Keratinocyte (primary cell): ENCODE results near the gene TMEM178A. TPM values are rescaled to one million over a fixed set of nuclear protein-coding genes. Genes with fewer than 3 reads are reported as not detected.

Source experiments
- DNase-seq: peaks from one replicate; pipeline ENCODE4 v3.0.0-alpha.2; 2011; ENCODE audit warnings: low read depth, missing footprints, low spot score
- FAIRE-seq: peaks from 2 replicates; lab custom pipeline; 2011; peaks lifted over from hg19 to GRCh38; lab: Jason Lieb, UNC
- H2AFZ ChIP-seq: 2 replicates; pipeline ENCODE4 v1.6.0; 2012; ENCODE audit warnings: low read length, control low read depth, inconsistent platforms; ENCODE audit not compliant: control insufficient read depth
- H3K27ac ChIP-seq: 2 replicates; pipeline ENCODE4 v1.5.1; 2011; ENCODE audit warnings: low read length; ENCODE audit not compliant: control insufficient read depth, insufficient read depth
- H3K27me3 ChIP-seq: 3 replicates; pipeline ENCODE4 v1.6.0; 2011; ENCODE audit warnings: low read length; ENCODE audit not compliant: control insufficient read depth, insufficient read depth; ENCODE audit errors: extremely low read depth
- H3K36me3 ChIP-seq, 2 experiments: 2 replicates in 1 of 2; 3 replicates in 1 of 2; pipeline ENCODE4 v1.5.1; 2011; ENCODE audit warnings: low read length in 2 of 2, mild to moderate bottlenecking in 1 of 2; ENCODE audit not compliant: control insufficient read depth in 2 of 2, insufficient read depth in 2 of 2; ENCODE audit errors: extremely low read depth in 1 of 2
- H3K4me1 ChIP-seq: 3 replicates; pipeline ENCODE4 v1.5.1; 2011; ENCODE audit warnings: low read length; ENCODE audit not compliant: control insufficient read depth, insufficient read depth; ENCODE audit errors: extremely low read depth
- H3K4me2 ChIP-seq: 3 replicates; pipeline ENCODE4 v1.6.0; 2011; ENCODE audit warnings: low read depth, low read length; ENCODE audit not compliant: control insufficient read depth, insufficient read depth; ENCODE audit errors: extremely low read depth
- H3K4me3 ChIP-seq, 3 experiments: fragments of 200-600 bp in 1 of 3; sonication (generic) in 1 of 3; 2 replicates in 2 of 3; 3 replicates in 1 of 3; pipeline ENCODE4 v1.5.1; 2011 to 2016; ENCODE audit warnings: low read length in 3 of 3, mild to moderate bottlenecking in 3 of 3, control low read depth in 2 of 3, inconsistent platforms in 1 of 3, low read depth in 1 of 3, mixed read lengths in 1 of 3, mixed run types in 1 of 3, moderate library complexity in 1 of 3; ENCODE audit not compliant: control insufficient read depth in 2 of 3, insufficient read depth in 2 of 3; ENCODE audit errors: extremely low read depth in 1 of 3
- H3K79me2 ChIP-seq: 2 replicates; pipeline ENCODE4 v1.6.0; 2012; ENCODE audit warnings: low read length; ENCODE audit not compliant: control insufficient read depth, insufficient read depth
- H3K9ac ChIP-seq: 3 replicates; pipeline ENCODE4 v1.6.0; 2011; ENCODE audit warnings: low read length; ENCODE audit not compliant: control insufficient read depth, insufficient read depth; ENCODE audit errors: extremely low read depth
- H3K9me1 ChIP-seq: 3 replicates; pipeline ENCODE4 v1.6.0; 2011; ENCODE audit warnings: low read length; ENCODE audit not compliant: control insufficient read depth, insufficient read depth; ENCODE audit errors: extremely low read depth
- H3K9me3 ChIP-seq: 2 replicates; pipeline ENCODE4 v1.5.1; 2012; ENCODE audit warnings: low read depth, low read length; ENCODE audit not compliant: control insufficient read depth
- H4K20me1 ChIP-seq: 3 replicates; pipeline ENCODE4 v1.6.0; 2011; ENCODE audit warnings: low read length; ENCODE audit not compliant: control insufficient read depth, insufficient read depth; ENCODE audit errors: extremely low read depth
- CTCF ChIP-seq, 3 experiments: IDR thresholded peaks in 1 of 3; conservative IDR thresholded peaks in 1 of 3; optimal IDR thresholded peaks in 1 of 3; 2 replicates in 2 of 3; 3 replicates in 1 of 3; pipeline versions ENCODE3 to v1.5.1; 2011; ENCODE audit warnings: low read length in 3 of 3, mild to moderate bottlenecking in 3 of 3, moderate library complexity in 2 of 3, control low read depth in 1 of 3, inconsistent platforms in 1 of 3; ENCODE audit not compliant: insufficient read depth in 2 of 3; ENCODE audit errors: extremely low read depth in 1 of 3
- EZH2 ChIP-seq: IDR thresholded peaks from one replicate; pipeline ENCODE4 v1.6.1; 2012; ENCODE audit warnings: inconsistent platforms, mild to moderate bottlenecking, low read length, moderate library complexity
- dilution Hi-C: fragments of 300-500 bp; cut with MboI; formaldehyde crosslinking; loops from one replicate; pipeline ENCODE4 v1.7.0; 2020; ENCODE audit warnings: low sequenced_read_pairs; ENCODE audit not compliant: extremely low pct_ligation_motif_present
- polyA plus RNA-seq, 5 experiments: library from polyadenylated mRNA; depleted of rRNA in 3 of 5; stranded (reverse) in 3 of 5; stranded (forward) in 1 of 5; unstranded in 1 of 5; fragments of >200 nt; gene quantifications; 1 replicate in 1 of 5; 2 replicates in 3 of 5; 3 replicates in 1 of 5; pipeline versions ENCODE4 v1.2.1 to v1.2.3, GENCODE V29; 2011 to 2012; ENCODE audit warnings: missing spikeins in 2 of 5, low read depth in 1 of 5, low replicate concordance in 1 of 5

The TMEM178A gene
- polyA plus RNA-seq, 1 donor (not counting 4 experiments of a cell fraction or from before 2014, with no cell fraction given), result 0.07 TPM

- DNase-seq (no peak), FAIRE-seq (no peak)
- H3K9ac ChIP-seq, result no peak overlapping the region
- no peaks in the 10 kb centered on the region for H3K9me3 ChIP-seq
- no peaks in the 10 kb centered on the region for H3K4me1 ChIP-seq
- TF ChIP-seq CTCF (optimal IDR thresholded peaks at IDR 0.05 in 1 of 3, IDR thresholded peaks at IDR 0.05 in 1 of 3, conservative IDR thresholded peaks at IDR 0.05 in 1 of 3; ENCODE audit: extremely low read depth in 1 of 3, insufficient read depth in 2 of 3, low read length in 3 of 3), result no peak
- no peak for TF ChIP-seq EZH2
- no peak overlapping the region for H3K4me2 ChIP-seq
- H4K20me1 ChIP-seq, result no peaks in the 10 kb centered on the region
- H3K27me3 ChIP-seq, result peaks cover 18% of the 10 kb centered on the region
- no peak overlapping the region for H2AFZ ChIP-seq
- dilution Hi-C loops, result no loop called here
- no peaks in the 10 kb centered on the region for H3K36me3 ChIP-seq
- H3K27ac ChIP-seq, result no peak overlapping the region
- no peaks in the 10 kb centered on the region for H3K9me1 ChIP-seq
- H3K79me2 ChIP-seq, result no peaks in the 10 kb centered on the region
- no peak overlapping the region for H3K4me3 ChIP-seq
Observed at GRCh38 chr2:39686456-39686855, 20.7 kb downstream of the TMEM178A start.

- Histone ChIP-seq H3K27me3 (peaks cover 15% of the 10 kb centered on the region), H3K4me1 (no peaks in the 10 kb centered on the region), H3K36me3 (no peaks in the 10 kb centered on the region), H3K79me2 (no peaks in the 10 kb centered on the region), H3K9me3 (no peaks in the 10 kb centered on the region), H3K27ac (no peak overlapping the region), H4K20me1 (no peaks in the 10 kb centered on the region), H2AFZ (no peak overlapping the region), H3K4me2 (no peak overlapping the region), H3K4me3 (no peak overlapping the region), H3K9me1 (no peaks in the 10 kb centered on the region), H3K9ac (no peak overlapping the region)
- TF ChIP-seq CTCF (optimal IDR thresholded peaks at IDR 0.05 in 1 of 3, IDR thresholded peaks at IDR 0.05 in 1 of 3, conservative IDR thresholded peaks at IDR 0.05 in 1 of 3; ENCODE audit: extremely low read depth in 1 of 3, insufficient read depth in 2 of 3, low read length in 3 of 3) (no peak), EZH2 (no peak)
- DNase-seq (no peak), FAIRE-seq (no peak)
- dilution Hi-C loops, result no loop called here
Observed at GRCh38 chr2:39688181-39688580, 22.5 kb downstream of the TMEM178A start.
